Lung (tissue), 12 donors: ENCODE measurements around the gene RABGAP1L. TPM values are rescaled to one million over a fixed set of nuclear protein-coding genes. Genes with fewer than 3 reads are reported as not detected.
"Not testable (repeated sequence)": the region's sequence is repeated elsewhere in the genome, so short reads cannot be mapped to it uniquely, and the experiment has no call there.

Source experiments
- ATAC-seq: fragments of 200-7000 bp; cut with Tn5 transposase; one replicate; pipeline ENCODE4 v1.9.1; 2020; ENCODE audit warnings: moderate number of reproducible peaks; ENCODE audit not compliant: insufficient read depth, low FRiP score
- DNase-seq, 3 donors: peaks; one replicate each; pipeline ENCODE4 v3.0.0-alpha.2; 2013 to 2017
- H3K27ac ChIP-seq, 2 donors: one replicate each; pipeline ENCODE4 v1.5.1; 2013; ENCODE audit warnings: mild to moderate bottlenecking in 2 of 2, moderate library complexity in 2 of 2, control low read depth in 1 of 2, inconsistent platforms in 1 of 2, low read depth in 1 of 2, low read length in 1 of 2
- H3K27me3 ChIP-seq, 3 donors: one replicate each; pipeline ENCODE4 v1.5.1; 2013; ENCODE audit warnings: low read length in 2 of 3; ENCODE audit not compliant: control insufficient read depth in 3 of 3, insufficient read depth in 3 of 3
- H3K36me3 ChIP-seq, 4 donors: one replicate each; pipeline ENCODE4 v1.5.1; 2013; ENCODE audit warnings: low read length in 4 of 4, mild to moderate bottlenecking in 1 of 4, moderate library complexity in 1 of 4; ENCODE audit not compliant: control insufficient read depth in 4 of 4, insufficient read depth in 4 of 4
- H3K4me1 ChIP-seq, 5 donors: one replicate each; pipeline ENCODE4 v1.5.1; 2013; ENCODE audit warnings: low read length in 5 of 5, mild to moderate bottlenecking in 2 of 5, moderate library complexity in 1 of 5; ENCODE audit not compliant: control insufficient read depth in 5 of 5, insufficient read depth in 5 of 5
- H3K4me3 ChIP-seq: one replicate; pipeline ENCODE4 v1.5.1; 2013; ENCODE audit warnings: mild to moderate bottlenecking, control low read depth, moderate library complexity
- H3K9ac ChIP-seq, 2 donors: one replicate each; pipeline ENCODE4 v1.5.1; 2013; ENCODE audit warnings: low read length in 2 of 2, control low read depth in 1 of 2; ENCODE audit not compliant: insufficient read depth in 1 of 2
- H3K9me3 ChIP-seq, 4 donors: one replicate each; pipeline ENCODE4 v1.5.1; 2013; ENCODE audit warnings: low read length in 3 of 4, mild to moderate bottlenecking in 1 of 4, moderate library complexity in 1 of 4; ENCODE audit not compliant: control insufficient read depth in 4 of 4, insufficient read depth in 3 of 4
- WGBS, 2 donors: extraction: QIAGEN DNeasy Blood & Tissue Kit; methylation state at CpG; one replicate each; pipeline ENCODE4 v1.1.7; 2013; 5-methylcytosine and 5-hydroxymethylcytosine counted together
- polyA plus RNA-seq, 2 donors: library from polyadenylated mRNA; stranded (reverse); fragments of 200-250 nt; gene quantifications; one replicate each; pipeline ENCODE4 v1.2.1, GENCODE V29; 2013
- total RNA-seq, 2 donors: library from RNA; depleted of rRNA in 1 of 2; stranded (reverse); fragments of >200 nt in 1 of 2; gene quantifications; one replicate each; pipeline ENCODE4 v1.2.1, GENCODE V29; 2014 to 2021
- TF ChIP-seq, protein P1 (sequence below): IDR thresholded peaks from 2 replicates; pipeline ENCODE4 v1.5.1; 2012; ENCODE audit warnings: mild to moderate bottlenecking; ENCODE audit errors: control extremely low read depth, extremely low read depth
- donor health status: control.
- donor health status: control.
- donor health status: Bipolar disorder and iron deficiency.
- donor health status: healthy.
- donor health status: DM: yes; HTN: yes; CAD: no.

RABGAP1L gene
- total and polyA plus RNA-seq, 4 donors = 16.0 to 123 (median 44.5) TPM

- no peaks in the 10 kb centered on the region for H3K4me1 ChIP-seq
- no peaks in the 10 kb centered on the region for H3K27me3 ChIP-seq
- peaks cover 0 to 6% (median under 1%) of the 10 kb centered on the region in 4 donors for H3K9me3 ChIP-seq
- H3K4me3 ChIP-seq = no peak overlapping the region
- no peak overlapping the region for H3K9ac ChIP-seq
- H3K36me3 ChIP-seq = peaks cover 2 to 4% (median 3%) of the 10 kb centered on the region in 4 donors
- ATAC-seq (no peak), DNase-seq (no peak)
- TF ChIP-seq, protein P1, sequence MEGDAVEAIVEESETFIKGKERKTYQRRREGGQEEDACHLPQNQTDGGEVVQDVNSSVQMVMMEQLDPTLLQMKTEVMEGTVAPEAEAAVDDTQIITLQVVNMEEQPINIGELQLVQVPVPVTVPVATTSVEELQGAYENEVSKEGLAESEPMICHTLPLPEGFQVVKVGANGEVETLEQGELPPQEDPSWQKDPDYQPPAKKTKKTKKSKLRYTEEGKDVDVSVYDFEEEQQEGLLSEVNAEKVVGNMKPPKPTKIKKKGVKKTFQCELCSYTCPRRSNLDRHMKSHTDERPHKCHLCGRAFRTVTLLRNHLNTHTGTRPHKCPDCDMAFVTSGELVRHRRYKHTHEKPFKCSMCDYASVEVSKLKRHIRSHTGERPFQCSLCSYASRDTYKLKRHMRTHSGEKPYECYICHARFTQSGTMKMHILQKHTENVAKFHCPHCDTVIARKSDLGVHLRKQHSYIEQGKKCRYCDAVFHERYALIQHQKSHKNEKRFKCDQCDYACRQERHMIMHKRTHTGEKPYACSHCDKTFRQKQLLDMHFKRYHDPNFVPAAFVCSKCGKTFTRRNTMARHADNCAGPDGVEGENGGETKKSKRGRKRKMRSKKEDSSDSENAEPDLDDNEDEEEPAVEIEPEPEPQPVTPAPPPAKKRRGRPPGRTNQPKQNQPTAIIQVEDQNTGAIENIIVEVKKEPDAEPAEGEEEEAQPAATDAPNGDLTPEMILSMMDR = no peak
- H3K27ac ChIP-seq = no peak overlapping the region
Observed at GRCh38 chr1:174308604-174309003, 149.3 kb downstream of the RABGAP1L start.

- Histone ChIP-seq H3K4me3 (no peak overlapping the region), H3K27me3 (no peaks in the 10 kb centered on the region), H3K4me1 (no peaks in the 10 kb centered on the region), H3K27ac (no peak overlapping the region), H3K9ac (no peak overlapping the region), H3K9me3 (peaks cover 0 to 10% (median under 1%) of the 10 kb centered on the region in 4 donors), H3K36me3 (peaks cover 2 to 4% (median 3%) of the 10 kb centered on the region in 4 donors)
- TF ChIP-seq, protein P1 = no peak
- ATAC-seq (no peak), DNase-seq (no peak)
Observed at GRCh38 chr1:174309490-174309889, 150.2 kb downstream of the RABGAP1L start.

DNA sequence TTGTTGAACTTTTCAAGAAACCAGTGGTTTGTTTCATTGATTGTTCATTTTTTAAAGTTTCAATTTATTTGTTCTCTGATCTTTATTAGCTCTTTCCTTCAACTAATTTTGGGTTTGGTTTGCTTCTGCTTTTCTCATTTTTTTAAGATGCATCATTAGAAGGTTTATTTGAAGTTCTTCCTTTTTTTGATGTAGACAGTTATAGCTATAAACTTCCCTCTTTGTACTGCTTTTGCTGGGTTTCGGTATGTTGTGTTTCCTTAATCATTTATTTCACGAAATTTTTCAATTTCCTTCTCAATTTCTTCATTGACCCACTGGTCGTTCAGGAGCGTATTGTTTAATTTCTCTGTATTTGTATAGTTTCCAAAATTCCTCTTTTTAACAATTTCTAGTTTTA, 155.1 kb downstream of the RABGAP1L start:
- no peak overlapping the region for H3K4me3 ChIP-seq
- ATAC-seq (no peak), DNase-seq (no peak)
- WGBS, 2 donors = 78 to 85% methylated on average over 4 of the region's 4 CpGs
- no peaks in the 10 kb centered on the region for H3K4me1 ChIP-seq
- H3K9me3 ChIP-seq = peaks cover 0 to 13% (median 10%) of the 10 kb centered on the region in 4 donors
- H3K27me3 ChIP-seq = no peaks in the 10 kb centered on the region
- H3K9ac ChIP-seq = no peak overlapping the region
- no peak overlapping the region for H3K27ac ChIP-seq
- TF ChIP-seq, protein P1 = no peak
- peaks cover 0 to 6% (median 2%) of the 10 kb centered on the region in 4 donors for H3K36me3 ChIP-seq

DNA sequence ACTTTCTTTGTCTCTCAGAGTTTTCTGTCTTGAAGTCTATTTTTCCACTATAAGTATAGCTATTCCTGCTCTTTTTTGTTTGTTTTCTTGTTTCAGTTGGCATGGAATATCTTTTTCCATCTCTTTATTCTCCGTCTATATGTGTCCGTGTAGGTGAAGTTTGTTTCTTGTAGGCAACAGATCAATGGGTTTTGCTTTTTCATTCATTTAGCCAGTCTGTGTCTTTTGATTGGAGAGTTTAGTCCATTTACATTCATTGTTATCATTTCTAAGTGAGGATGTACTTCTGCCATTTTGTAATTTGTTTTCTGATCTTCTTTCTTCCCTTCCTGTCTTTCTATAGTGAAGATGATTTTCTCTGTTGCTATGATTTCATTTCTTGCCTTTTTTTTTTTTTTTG, 155.9 kb downstream of the RABGAP1L start:
- WGBS, 2 donors = 96 to 99% methylated on average over 2 of the region's 2 CpGs
- TF ChIP-seq, protein P1 = no peak
- H3K9me3 ChIP-seq = peaks cover 3 to 13% (median 9%) of the 10 kb centered on the region in 4 donors

DNA sequence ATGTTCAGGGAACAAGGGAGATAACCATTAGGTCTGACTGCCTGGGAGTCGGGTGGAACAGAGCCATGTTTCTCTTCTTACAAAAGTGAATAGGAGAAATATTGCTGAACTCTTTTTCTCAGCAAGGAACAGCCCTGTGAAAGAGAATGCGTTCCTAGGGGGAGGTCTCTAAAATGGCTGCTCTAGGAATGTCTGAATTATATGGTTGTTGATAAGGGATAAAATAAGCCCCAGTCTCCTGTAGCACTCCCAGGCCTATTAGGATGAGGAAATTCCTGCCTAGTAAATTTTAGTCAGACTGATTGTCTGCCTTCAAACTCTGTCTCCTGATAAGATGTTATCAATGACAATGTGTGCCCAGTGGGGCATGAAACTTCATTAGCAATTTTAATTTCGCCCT, 161.6 kb downstream of the RABGAP1L start:
- Histone ChIP-seq H3K9me3 (peaks cover 0 to 19% (median 4%) of the 10 kb centered on the region in 4 donors), H3K36me3 (peaks cover 0 to 12% (median 5%) of the 10 kb centered on the region in 4 donors)
- not testable (repeated sequence) for H3K4me3 ChIP-seq, H3K27ac ChIP-seq, H3K4me1 ChIP-seq, DNase-seq, H3K9ac ChIP-seq, H3K27me3 ChIP-seq, ATAC-seq
- 96 to 100% methylated on average over 3 of the region's 3 CpGs for WGBS, 2 donors

More for the DNA sequence above, 155.9 kb downstream of the RABGAP1L start:
- Histone ChIP-seq H3K27me3 (no peaks in the 10 kb centered on the region), H3K36me3 (peaks cover 0 to 7% (median 2%) of the 10 kb centered on the region in 4 donors), H3K27ac (no peak overlapping the region), H3K9ac (no peak overlapping the region), H3K4me1 (no peaks in the 10 kb centered on the region), H3K4me3 (no peak overlapping the region)
- DNase-seq (no peak), ATAC-seq (no peak)
